Putamen (tissue), 1 donor: ENCODE results near the gene S100A7.
"Not testable (repeated sequence)": the region's sequence is repeated elsewhere in the genome, so short reads cannot be mapped to it uniquely, and the experiment has no call there.

Experiments used
- DNase-seq: peaks from one replicate; pipeline ENCODE4 v3.0.0-alpha.2; 2016; ENCODE audit warnings: low spot score

Gene S100A7

DNA sequence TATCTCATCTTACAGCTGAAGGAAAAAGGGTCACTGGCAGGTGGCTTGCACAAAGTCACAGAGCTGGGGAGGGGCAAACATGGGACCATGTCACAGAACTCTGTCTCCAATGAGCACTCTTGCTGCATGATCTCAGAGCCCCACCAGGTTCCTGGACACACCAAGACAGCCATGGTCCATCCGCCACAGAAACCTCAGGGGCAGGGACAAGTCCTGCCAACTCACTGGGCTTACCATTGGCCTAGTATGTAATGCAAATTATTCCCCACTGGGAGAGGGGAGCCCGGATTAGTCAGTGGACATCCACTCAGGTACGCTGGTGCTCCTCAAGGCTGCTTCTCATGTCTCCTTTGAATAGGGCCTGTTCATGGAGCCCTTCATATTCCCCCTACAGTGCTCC lies 29.9 kb downstream of the S100A7 start:
- DNase-seq = no peak

DNA sequence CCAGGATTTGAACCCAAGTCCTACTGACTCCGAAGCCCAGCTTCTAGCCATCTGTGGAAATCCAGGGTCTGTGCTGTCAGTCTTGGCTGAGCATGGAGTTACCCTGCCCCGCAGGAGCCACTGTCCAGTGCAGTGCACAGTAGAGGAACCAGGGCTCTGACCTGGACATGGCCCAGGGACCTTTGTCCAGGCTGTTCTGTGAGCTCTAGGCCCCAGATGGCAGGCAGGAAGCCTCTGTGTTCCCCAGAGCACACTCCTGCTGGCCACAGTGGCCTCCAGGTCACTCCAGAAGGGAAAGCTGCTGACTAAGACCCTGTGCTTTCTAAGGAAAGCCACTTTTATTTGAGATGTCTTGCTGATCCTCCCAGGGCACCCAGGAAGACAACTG lies 30.3 kb downstream of the S100A7 start:
- DNase-seq = no peak

DNA sequence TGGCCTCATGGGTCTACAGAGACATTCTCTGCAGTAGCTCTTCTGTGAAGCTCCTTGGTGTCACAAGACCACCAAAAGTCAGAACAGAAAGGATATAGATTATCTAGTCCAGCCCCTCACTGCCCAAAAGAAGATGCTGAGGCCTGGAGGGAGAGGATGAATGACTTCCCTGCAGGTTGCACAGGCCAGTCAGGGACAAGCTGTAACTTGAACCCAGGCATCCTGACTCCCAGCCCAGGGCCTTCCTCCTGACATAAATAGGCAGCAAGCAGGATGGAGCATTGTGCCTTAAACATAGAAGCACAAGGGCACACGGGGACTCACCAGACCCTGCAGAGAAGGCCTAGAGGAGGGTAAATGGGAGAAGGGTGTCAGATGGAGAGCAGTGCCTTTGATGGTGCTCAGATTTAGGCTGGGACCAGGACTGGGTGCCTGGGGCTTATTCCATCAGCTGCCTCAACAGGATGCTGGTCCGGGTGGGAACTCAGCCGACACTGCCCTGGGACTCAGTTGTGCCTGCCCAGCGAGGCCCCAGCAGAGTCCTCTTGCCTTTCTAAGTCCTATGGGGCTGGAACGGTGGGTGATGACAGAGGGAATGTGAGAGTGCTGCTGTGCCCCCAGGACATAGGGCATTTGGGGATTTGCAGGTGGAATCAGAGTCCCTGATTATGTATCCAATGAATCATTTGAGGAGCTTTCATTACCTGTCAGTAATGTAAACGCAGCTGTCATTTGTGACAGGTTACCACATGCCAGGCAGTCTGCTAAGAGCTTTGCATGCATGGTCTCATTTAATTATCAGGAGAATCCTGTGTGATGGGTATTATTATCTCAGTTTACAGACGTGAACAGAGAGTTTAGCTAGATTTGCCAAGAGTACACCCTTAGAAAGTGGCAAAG lies 30.9 kb downstream of the S100A7 start:
- DNase-seq = no peak

DNA sequence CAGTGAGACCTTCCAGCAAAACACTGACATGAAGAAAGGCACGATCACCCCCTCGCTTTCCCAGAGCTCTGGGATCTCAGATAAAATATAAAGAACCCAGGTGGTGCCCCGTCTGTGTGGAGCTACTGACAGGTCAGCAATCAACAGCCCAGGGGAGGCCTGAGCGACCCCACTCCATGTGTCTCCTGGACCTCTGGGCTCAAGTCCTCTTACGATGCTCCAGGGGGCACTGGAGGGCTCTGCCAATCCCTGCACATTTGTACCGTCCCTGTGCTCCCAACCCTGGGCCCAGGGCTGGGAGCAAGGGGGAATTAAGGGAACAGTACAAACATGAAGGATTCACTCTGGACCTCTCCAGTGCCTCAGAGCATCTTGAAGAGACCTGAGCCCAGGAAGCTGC lies 31.7 kb downstream of the S100A7 start:
- no peak for DNase-seq

DNA sequence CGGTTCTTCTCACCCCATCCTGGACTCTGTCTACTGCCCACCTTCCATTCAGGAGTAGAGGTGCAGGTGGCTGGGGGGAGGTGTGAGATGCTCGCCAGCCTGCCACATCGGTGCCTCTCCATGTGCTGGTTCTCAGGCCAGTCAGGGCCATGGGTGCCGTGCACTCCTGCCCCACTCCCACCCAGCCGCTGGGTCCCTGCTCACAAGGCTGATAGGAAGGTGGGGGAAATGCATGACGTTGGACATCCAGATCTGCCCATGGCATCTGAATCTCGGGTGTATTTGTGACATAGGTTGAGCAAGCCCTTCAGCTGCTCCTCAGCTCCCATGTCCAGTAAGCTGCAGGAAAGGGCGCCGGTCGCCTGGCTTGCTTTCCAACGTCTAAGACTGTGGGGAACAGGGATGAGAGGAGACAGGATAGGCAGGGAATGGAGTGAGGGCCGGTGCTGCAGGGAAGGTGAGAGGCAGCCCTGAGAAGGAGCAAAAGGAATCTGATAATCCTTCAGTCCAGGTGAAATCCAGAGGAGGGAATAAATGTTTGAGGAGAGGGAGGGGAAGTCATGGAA lies 32.3 kb downstream of the S100A7 start:
- DNase-seq = no peak

DNA sequence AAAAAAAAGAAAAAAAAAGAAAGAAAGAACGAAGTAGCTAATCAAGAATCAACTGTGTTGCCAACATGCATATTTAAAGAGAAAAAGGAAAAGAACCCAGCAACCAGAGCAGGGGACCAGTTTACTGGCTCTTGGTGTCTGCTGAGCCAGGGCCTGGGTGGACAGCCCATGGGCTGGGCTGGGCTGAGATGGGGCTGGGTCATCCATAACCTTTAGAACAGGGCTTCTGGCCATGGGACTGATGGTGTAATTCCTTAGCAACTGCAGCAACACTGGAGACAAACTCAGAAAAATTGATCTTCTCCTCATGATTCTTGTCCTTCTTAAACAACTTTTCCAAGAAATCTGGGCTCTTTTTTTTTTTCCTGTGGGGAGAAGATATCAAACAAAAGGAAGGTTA lies 33.6 kb downstream of the S100A7 start:
- no peak for DNase-seq

DNA sequence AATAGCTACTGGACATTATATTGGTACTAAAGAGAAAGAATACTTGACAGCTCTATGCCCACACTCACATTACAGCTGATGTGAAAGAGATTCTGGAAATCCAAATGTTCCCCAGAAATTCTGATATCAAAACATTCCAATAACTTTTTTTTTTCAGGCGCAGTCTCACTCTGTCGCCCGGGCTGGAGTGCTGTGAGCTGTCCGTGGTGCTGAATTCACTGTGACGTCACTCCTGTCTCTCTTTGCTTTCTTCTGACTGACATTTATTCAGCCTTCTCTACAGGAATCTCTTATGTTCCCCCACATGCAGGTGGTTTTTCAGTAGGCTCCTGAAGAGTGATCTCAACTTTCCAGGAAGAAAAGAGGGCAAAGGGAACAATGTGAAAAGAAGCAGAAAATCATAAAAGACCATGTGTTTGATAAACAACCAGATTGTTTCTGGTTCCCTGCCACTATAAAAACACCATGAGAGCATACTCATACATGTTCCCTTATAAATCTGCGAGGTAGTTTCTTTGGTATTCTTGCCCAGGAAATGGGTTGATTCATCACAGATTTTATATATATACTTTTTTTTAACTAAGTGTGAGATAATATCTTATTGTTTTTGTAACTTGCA lies 37.9 kb downstream of the S100A7 start:
- peak; percentile 27 for DNase-seq

DNA sequence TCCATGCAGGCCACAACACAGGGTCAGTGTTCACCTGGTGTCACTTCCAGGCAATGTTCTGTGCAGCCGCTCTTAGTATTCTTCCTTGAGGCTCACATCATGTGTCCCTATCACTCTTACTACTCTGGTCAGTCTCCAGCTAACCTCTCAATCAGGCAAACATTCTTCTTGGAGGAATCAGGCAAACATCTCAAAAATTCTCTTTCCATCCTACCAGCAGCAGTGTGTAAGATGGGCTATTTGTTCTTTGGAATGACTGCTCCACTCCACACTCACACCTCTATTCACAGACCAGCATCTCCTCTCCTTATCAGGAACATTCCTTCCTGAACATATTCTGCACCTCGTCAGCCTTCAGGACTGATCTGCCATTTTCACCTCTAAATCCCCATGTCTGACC lies 40.1 kb downstream of the S100A7 start:
- DNase-seq = no peak

DNA sequence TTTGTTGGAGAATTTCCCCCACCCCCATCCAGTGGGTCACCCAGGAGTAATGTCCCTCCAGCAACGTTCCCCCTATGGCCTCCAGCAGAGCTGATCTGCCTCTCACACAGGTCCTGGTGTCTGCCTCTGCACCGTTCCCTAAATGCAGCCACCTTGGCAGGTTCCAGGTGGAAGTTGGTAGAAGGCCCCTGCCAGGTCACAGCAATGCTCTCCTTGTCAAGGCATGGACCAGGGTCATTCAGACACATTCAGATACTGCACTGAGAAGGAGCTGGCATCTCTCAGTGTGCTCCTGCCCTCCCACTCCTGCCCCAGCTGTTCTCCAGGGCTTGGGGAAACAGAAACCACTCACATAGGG lies 41.0 kb downstream of the S100A7 start:
- not testable (repeated sequence) for DNase-seq

DNA sequence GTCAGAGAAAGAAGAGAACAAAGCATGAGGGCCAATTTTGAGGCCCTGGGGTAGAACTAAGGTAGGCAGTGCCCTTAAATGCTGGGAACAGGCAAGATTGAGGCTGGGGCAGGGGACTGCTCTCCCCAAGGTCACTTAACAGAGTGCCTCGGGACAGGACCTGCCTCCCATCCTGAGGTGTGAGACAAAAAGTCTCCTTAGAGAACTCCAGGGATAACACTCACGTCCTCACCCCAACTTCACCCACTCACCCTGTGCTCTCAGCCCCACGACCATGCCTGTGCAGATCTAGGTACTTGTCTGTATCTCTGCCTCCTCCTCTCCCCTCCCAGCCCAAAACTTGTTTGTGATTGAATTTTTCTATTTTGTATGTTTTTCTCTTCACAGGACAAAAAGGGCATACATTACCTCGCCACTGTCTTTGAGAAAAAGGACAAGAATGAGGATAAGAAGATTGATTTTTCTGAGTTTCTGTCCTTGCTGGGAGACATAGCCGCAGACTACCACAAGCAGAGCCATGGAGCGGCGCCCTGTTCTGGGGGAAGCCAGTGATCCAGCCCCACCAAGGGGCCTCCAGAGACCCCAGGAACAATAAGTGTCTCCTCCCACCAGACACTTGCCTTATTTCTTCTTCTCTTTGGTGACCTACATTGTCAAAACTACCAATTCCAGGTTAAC lies 41.6 kb downstream of the S100A7 start:
- not testable (repeated sequence) for DNase-seq

DNA sequence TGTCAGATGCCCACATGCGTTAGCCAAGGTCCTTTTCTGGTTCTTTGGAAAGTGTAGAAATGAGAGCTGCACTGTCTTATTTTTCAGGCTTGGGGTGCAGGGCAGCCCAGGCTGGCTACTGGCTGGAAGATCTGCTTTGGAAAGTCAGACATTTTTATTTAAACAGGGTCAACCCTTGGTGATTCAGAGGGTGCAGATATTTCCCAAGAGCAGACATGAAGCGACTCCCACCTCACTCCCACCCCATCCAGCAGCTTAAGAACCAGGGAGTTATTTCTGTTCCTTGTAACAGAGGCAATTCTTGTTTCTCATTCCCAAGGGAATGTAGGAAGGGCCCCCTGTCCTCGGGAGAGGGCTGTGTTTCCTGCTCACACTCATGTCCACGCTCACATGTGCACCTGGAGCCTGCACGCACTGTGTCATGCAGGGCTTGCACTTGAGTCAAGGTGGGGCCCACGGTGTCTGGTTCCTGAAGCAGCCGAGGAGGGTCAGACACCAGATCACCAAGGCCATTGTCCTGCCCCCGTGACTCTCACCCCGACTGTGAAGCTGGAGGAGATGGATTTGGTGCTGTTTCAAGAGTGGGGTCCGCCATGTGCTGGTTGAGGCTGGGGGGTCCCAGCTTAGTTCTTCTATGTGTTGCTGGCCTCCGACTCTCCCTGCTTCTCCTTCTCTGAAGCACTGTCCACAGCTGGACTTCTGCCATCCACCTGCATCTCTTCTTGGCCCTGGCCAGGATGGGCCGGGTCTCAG lies 43.1 kb downstream of the S100A7 start:
- peak; percentile 34 for DNase-seq

DNA sequence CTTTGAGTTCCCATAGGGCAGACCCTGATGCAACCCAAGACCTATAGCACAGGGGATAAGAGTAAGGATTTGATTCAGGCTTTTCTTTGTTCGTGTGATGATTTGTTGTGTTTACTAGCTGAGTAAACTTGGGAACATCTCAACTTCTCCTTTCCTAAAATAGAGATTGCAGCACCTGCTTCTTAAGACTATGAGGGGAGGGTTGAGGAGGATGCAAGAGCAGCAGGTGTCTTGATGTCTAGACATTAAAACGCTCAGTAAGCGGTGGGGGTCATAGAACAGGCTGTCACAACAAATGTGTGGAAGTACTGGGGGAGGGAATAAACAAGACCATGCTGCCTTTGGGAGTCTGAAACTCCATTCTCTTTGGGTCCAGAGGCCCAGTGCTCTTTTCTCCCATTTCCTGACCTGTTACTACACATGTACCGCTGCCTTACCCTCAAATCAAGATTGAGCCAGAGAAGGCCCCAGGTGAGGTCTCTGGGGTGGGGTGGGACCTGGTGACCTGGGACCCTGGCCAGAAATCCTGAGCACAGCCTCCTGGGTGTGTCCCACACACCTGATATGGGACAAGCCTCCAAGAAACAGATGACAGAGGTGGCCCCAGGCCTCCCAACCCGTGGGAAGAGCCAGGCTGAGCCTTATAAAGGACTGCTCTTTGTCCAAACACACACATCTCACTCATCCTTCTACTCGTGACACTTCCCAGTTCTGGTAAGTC lies 44.4 kb downstream of the S100A7 start, which contains the start of gene S100A7A:
Gene S100A7A (plus strand): TSS at position 671 of the 721 bp plus-strand sequence. CDS start 1,563 bp downstream, outside the sequence.
- no peak for DNase-seq

DNA sequence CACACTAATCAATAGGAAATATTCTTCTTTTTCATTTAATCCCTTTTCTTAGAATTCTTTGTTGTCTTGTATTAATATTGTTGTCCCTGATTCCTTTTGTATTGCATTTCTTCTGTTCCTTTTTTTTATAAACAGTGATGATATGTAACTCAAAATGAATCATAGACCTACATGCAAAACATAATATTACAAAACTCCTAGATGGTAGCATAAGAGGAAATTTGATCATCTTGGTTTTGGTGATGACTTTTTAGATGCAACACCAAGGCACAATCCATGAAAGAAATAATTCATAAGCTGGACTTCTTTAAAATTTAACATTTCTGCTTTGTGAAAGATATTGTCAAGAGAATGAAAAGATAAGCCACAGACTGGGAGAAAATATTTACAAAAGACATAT lies 46.5 kb downstream of the S100A7 start:
- DNase-seq = not testable (repeated sequence)
